ENCODE measurements around the gene GLMN.

DNA sequence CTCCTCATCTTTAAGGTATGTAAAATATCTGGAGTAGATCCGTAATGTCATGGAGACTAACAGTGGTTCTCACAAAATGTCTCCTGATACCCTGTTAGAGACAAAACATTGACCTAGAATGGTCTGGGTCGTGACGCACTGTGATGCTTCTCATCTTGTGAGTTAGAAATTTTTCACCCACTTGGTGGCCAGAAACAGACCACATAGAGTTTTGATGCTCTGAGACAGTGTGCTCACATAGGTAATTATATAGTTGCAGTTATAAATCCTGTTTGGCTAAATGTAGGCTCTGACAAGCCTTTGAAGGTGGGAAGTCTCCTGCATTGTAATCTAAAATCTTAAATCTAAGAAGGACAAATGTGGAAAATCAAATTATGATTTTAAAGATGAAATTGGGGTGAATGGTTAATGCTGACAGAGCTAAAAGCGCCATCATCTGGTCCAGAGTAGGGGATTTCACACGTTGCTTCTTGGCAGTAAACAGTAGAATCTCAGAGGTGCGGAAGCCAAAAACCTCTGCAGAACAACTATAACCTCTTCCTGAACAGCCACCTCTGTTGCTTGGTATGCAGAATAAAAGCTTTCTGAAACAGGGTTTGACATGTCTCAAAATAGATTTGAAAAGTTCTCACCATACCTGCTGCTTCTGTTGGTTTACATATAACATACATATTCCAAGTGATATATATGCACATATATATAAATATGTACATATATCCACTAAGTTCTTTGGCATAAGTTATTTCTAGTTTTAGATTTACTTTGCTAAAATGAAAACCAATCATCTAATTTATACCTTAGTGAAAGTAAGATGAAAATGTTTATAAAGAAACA is 17.2 kb upstream of the GLMN start:
- TF ChIP-seq, protein P1, sequence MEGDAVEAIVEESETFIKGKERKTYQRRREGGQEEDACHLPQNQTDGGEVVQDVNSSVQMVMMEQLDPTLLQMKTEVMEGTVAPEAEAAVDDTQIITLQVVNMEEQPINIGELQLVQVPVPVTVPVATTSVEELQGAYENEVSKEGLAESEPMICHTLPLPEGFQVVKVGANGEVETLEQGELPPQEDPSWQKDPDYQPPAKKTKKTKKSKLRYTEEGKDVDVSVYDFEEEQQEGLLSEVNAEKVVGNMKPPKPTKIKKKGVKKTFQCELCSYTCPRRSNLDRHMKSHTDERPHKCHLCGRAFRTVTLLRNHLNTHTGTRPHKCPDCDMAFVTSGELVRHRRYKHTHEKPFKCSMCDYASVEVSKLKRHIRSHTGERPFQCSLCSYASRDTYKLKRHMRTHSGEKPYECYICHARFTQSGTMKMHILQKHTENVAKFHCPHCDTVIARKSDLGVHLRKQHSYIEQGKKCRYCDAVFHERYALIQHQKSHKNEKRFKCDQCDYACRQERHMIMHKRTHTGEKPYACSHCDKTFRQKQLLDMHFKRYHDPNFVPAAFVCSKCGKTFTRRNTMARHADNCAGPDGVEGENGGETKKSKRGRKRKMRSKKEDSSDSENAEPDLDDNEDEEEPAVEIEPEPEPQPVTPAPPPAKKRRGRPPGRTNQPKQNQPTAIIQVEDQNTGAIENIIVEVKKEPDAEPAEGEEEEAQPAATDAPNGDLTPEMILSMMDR (IDR thresholded peaks at IDR 0.05; ENCODE audit: poor library complexity): no peak
- TF ChIP-seq EZH2phosphoT487 (IDR thresholded peaks at IDR 0.05; ENCODE audit: low read depth, severe bottlenecking, unreplicated experiment): no peak
- TF ChIP-seq EZH2 (IDR thresholded peaks at IDR 0.05; ENCODE audit: borderline replicate concordance): no peak

Data from hepatocyte (in vitro differentiated cells).